Measurements from ENCODE around the gene DAAM1.

DNA sequence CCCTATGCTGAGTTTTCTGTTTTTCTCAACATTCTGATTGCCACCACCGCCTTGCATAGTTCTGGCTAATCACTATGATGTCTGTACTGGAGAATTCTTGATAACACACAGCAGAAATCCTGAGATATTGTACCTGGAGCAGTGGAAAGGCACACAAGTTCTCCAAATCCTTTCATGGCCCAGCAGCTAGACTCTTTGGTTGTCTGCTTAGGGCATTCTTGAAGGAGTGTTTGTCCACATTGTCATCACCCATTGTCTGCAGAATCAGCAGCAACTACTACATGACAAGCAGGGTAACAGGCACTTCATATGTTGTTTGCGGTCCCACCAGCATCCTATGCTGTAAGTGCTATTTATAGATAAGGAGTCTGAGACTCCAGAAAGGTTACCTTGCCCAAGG, 128.9 kb downstream of the DAAM1 start:
- no peak for TF ChIP-seq CTCF (IDR thresholded peaks at IDR 0.05; ENCODE audit: low read depth, low read length)
- TF ChIP-seq EZH2phosphoT487 (IDR thresholded peaks at IDR 0.05; ENCODE audit: low read depth): no peak
